HepG2 (cell line): Measurements from ENCODE around the gene GBGT1. TPM values are rescaled to one million over a fixed set of nuclear protein-coding genes. Genes with fewer than 3 reads are reported as not detected.
A peak's percentile ranks its signal among the peaks of the same experiment; 100 is the strongest.

Experiments
- ARID2 ChIP-seq: sonication (generic); formaldehyde crosslinking; IDR thresholded peaks from 2 replicates; pipeline ENCODE4 v1.8.1; 2022; ENCODE audit warnings: mild to moderate bottlenecking, missing genetic modification reagents, borderline replicate concordance
- BCL6 ChIP-seq: IDR thresholded peaks from 2 replicates; pipeline ENCODE4 v1.6.1; 2016; ENCODE audit warnings: missing genetic modification reagents, missing compliant biosample characterization
- CHD4 ChIP-seq: fragments of 200-600 bp; sonication (generic); IDR thresholded peaks from 2 replicates; pipeline ENCODE4 v1.7.0; 2017; ENCODE audit warnings: mild to moderate bottlenecking, low read length, borderline replicate concordance
- GATAD2A ChIP-seq: IDR thresholded peaks from 2 replicates; pipeline ENCODE4 v1.6.1; 2016
- HDAC1 ChIP-seq: sonication (generic); formaldehyde crosslinking; IDR thresholded peaks from 2 replicates; pipeline ENCODE4 v1.5.1; 2020; ENCODE audit warnings: mild to moderate bottlenecking, missing genetic modification reagents
- KLF13 ChIP-seq: sonication (generic); formaldehyde crosslinking; IDR thresholded peaks from 2 replicates; pipeline ENCODE4 v1.4.0; 2020; ENCODE audit warnings: mild to moderate bottlenecking, missing genetic modification reagents
- KMT2A ChIP-seq: sonication (generic); formaldehyde crosslinking; IDR thresholded peaks from 2 replicates; pipeline ENCODE4 v1.4.0; 2020; ENCODE audit warnings: missing genetic modification reagents
- KMT2B ChIP-seq: IDR thresholded peaks from 2 replicates; pipeline ENCODE4 v1.6.1; 2016; ENCODE audit warnings: missing genetic modification reagents, missing compliant biosample characterization
- MEF2D ChIP-seq: sonication (generic); formaldehyde crosslinking; IDR thresholded peaks from 2 replicates; pipeline ENCODE4 v1.5.1; 2020; ENCODE audit warnings: mild to moderate bottlenecking, missing genetic modification reagents
- MYC ChIP-seq: sonication (generic); formaldehyde crosslinking; IDR thresholded peaks from 2 replicates; pipeline ENCODE4 v1.9.0; 2021; ENCODE audit warnings: missing genetic modification reagents, borderline replicate concordance
- PITX1 ChIP-seq: sonication (generic); formaldehyde crosslinking; IDR thresholded peaks from 2 replicates; pipeline ENCODE4 v1.5.1; 2020; ENCODE audit warnings: mild to moderate bottlenecking, missing genetic modification reagents
- SRSF9 ChIP-seq: fragments of 200-400 bp; formaldehyde crosslinking; IDR thresholded peaks from 2 replicates; pipeline ENCODE4 v1.6.1; 2018; ENCODE audit warnings: borderline replicate concordance, mild to moderate bottlenecking, low read depth, low read length; ENCODE audit not compliant: insufficient read depth, poor library complexity, severe bottlenecking
- TOE1 ChIP-seq: sonication (generic); formaldehyde crosslinking; IDR thresholded peaks from 2 replicates; pipeline ENCODE4 v1.4.0; 2020; ENCODE audit warnings: mild to moderate bottlenecking, missing genetic modification reagents
- ZBTB20 ChIP-seq: sonication (generic); formaldehyde crosslinking; IDR thresholded peaks from 2 replicates; pipeline ENCODE4 v1.8.1; 2023; ENCODE audit warnings: missing genetic modification reagents, low read depth, mild to moderate bottlenecking, borderline replicate concordance
- ZBTB34 ChIP-seq: sonication (generic); formaldehyde crosslinking; IDR thresholded peaks from 2 replicates; pipeline ENCODE4 v1.8.0; 2022; ENCODE audit warnings: mild to moderate bottlenecking, missing genetic modification reagents
- ZFX ChIP-seq: sonication (generic); formaldehyde crosslinking; IDR thresholded peaks from 2 replicates; pipeline ENCODE4 v1.4.0; 2020; ENCODE audit warnings: mild to moderate bottlenecking, low read depth, missing genetic modification reagents, moderate library complexity
- ZNF44 ChIP-seq: sonication (generic); formaldehyde crosslinking; IDR thresholded peaks from 2 replicates; pipeline ENCODE4 v1.5.1; 2020; ENCODE audit warnings: mild to moderate bottlenecking, missing genetic modification reagents
- ZNF441 ChIP-seq: sonication (generic); formaldehyde crosslinking; IDR thresholded peaks from 2 replicates; pipeline ENCODE4 v1.7.0; 2021; ENCODE audit warnings: missing genetic modification reagents, borderline replicate concordance
- polyA plus RNA-seq, 8 experiments: library from polyadenylated mRNA; depleted of rRNA in 3 of 8; stranded (reverse) in 7 of 8; unstranded in 1 of 8; fragments of >200 nt; fragmentation: Illumina TruSeq in 4 of 8; extraction: Trizol in 4 of 8; gene quantifications; 2 replicates each; pipeline versions ENCODE4 v1.2.1 to v1.2.3, GENCODE V29; 2011 to 2016; ENCODE audit warnings: low read depth in 4 of 8, missing spikeins in 1 of 8, mixed read lengths in 1 of 8; ENCODE audit not compliant: insufficient read depth in 1 of 8
- total RNA-seq, 5 experiments: library from RNA; depleted of rRNA; stranded (reverse); fragments of >200 nt; fragmentation: Illumina TruSeq; extraction: Trizol; gene quantifications; 2 replicates each; pipeline ENCODE4 v1.2.3, GENCODE V29; 2016; ENCODE audit warnings: low read depth in 1 of 5
- TF ChIP-seq, protein P1 (sequence below), 2 experiments: sonication (generic) in 1 of 2; formaldehyde crosslinking in 1 of 2; IDR thresholded peaks; 2 replicates each; pipeline versions ENCODE4 v1.6.1 to v1.9.0; 2014 to 2022; ENCODE audit warnings: antibody characterized with exemption in 1 of 2, borderline replicate concordance in 1 of 2, inconsistent platforms in 1 of 2, low read depth in 1 of 2, missing genetic modification reagents in 1 of 2
- TF ChIP-seq, protein P2 (sequence below): IDR thresholded peaks from 2 replicates; pipeline ENCODE4 v1.6.1; 2016; ENCODE audit warnings: missing biosample characterization, missing genetic modification reagents, low read depth

Gene GBGT1
- total and polyA plus RNA-seq, 2 of the 13 experiments (the other 11 are each of a cell fraction or from before 2014, with no cell fraction given): not detected

- TF ChIP-seq SRSF9 (no peak), ZFX (CRISPR knock-in tag) (no peak), KLF13 (no peak), ZBTB34 (CRISPR knock-in tag) (no peak), HDAC1 (CRISPR knock-in tag) (peak; percentile 39), BCL6 (CRISPR knock-in tag) (no peak), KMT2B (CRISPR knock-in tag) (no peak), ZBTB20 (CRISPR knock-in tag) (0 out of 2 replicates have a peak, but pooled peaks have one; percentile 52), TOE1 (CRISPR knock-in tag) (no peak), ZNF441 (CRISPR knock-in tag) (no peak), GATAD2A (CRISPR knock-in tag) (no peak), PITX1 (no peak), MYC (CRISPR knock-in tag) (no peak; the same call in 1 of the 2 replicates), KMT2A (CRISPR knock-in tag) (no peak), MEF2D (CRISPR knock-in tag) (peak; percentile 29; the same call in 1 of the 2 replicates), ARID2 (no peak), CHD4 (no peak), ZNF44 (no peak)
- TF ChIP-seq, protein P1, sequence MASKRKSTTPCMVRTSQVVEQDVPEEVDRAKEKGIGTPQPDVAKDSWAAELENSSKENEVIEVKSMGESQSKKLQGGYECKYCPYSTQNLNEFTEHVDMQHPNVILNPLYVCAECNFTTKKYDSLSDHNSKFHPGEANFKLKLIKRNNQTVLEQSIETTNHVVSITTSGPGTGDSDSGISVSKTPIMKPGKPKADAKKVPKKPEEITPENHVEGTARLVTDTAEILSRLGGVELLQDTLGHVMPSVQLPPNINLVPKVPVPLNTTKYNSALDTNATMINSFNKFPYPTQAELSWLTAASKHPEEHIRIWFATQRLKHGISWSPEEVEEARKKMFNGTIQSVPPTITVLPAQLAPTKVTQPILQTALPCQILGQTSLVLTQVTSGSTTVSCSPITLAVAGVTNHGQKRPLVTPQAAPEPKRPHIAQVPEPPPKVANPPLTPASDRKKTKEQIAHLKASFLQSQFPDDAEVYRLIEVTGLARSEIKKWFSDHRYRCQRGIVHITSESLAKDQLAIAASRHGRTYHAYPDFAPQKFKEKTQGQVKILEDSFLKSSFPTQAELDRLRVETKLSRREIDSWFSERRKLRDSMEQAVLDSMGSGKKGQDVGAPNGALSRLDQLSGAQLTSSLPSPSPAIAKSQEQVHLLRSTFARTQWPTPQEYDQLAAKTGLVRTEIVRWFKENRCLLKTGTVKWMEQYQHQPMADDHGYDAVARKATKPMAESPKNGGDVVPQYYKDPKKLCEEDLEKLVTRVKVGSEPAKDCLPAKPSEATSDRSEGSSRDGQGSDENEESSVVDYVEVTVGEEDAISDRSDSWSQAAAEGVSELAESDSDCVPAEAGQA (IDR thresholded peaks at IDR 0.05; ENCODE audit: low read depth): no peak
- TF ChIP-seq, protein P1 (CRISPR knock-in tag; IDR thresholded peaks at IDR 0.05; ENCODE audit: borderline replicate concordance): no peak
- TF ChIP-seq, protein P2, sequence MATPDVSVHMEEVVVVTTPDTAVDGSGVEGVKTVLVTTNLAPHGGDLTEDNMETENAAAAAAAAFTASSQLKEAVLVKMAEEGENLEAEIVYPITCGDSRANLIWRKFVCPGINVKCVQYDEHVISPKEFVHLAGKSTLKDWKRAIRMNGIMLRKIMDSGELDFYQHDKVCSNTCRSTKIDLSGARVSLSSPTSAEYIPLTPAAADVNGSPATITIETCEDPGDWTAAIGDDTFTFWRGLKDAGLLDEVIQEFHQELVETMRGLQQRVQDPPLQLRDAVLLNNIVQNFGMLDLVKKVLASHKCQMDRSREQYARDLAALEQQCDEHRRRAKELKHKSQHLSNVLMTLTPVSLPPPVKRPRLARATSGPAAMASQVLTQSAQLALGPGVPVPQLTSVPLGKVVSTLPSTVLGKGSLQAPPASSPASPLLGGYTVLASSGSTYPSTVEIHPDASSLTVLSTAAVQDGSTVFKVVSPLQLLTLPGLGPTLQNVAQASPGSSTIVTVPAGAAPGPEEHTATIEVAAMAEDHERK (CRISPR knock-in tag): peak; percentile 58; the same call in 1 of the 2 replicates
Measured at GRCh38 chr9:133121198-133121914, 42.4 kb downstream of the GBGT1 start, which contains the start of gene RALGDS (continued).
